ENCODE measurements around the gene CTCFL. TPM values are rescaled to one million over a fixed set of nuclear protein-coding genes. Genes with fewer than 3 reads are reported as not detected.

The CTCFL gene
- total and polyA plus RNA-seq, 2 of the 13 experiments (the other 11 are each of a cell fraction or from before 2014, with no cell fraction given) = 0.04 TPM; not detected in 1

GRCh38 chr20:57563522-57563921 lies 38.6 kb upstream of the CTCFL start (continued):
- TF ChIP-seq ZNF747 (CRISPR knock-in tag; IDR thresholded peaks at IDR 0.05; ENCODE audit: borderline replicate concordance) = no peak
- no peak for TF ChIP-seq ZNF605 (CRISPR knock-in tag; IDR thresholded peaks at IDR 0.05)
- TF ChIP-seq TCF7L2 (IDR thresholded peaks at IDR 0.05; ENCODE audit: low read depth, low read length) = no peak
- TF ChIP-seq CCDC6 (CRISPR knock-in tag; IDR thresholded peaks at IDR 0.05) = no peak
- TF ChIP-seq ZNF446 (CRISPR knock-in tag; IDR thresholded peaks at IDR 0.05) = no peak
- TF ChIP-seq TFDP2 (CRISPR knock-in tag; IDR thresholded peaks at IDR 0.05) = no peak
- no peak for TF ChIP-seq ZNF710 (CRISPR knock-in tag; IDR thresholded peaks at IDR 0.05; ENCODE audit: borderline replicate concordance)

GRCh38 chr20:57562541-57563465 lies 37.9 kb upstream of the CTCFL start:
- DNase-seq (ENCODE audit: low spot score) (no peak), ATAC-seq (no peak), FAIRE-seq (no peak)
- H3K79me2 ChIP-seq (ENCODE audit: insufficient read depth, low read length) = peaks cover 10% of the 10 kb centered on the region
- ChIA-PET CTCF (ENCODE audit: low intra/inter-chr PET ratio, low total read pairs) (no interaction called here), POLR2A (interaction anchor here (2.2 to 5.6 kb wide), 4 partner anchors 11 to 27 kb away, joined by 12 to 96 read pairs (median 35); no protein-coding TSS in a partner anchor)
- no peaks in the 10 kb centered on the region for H3K9me3 ChIP-seq (ENCODE audit: low read length)
- no peaks in the 10 kb centered on the region; the same call in 1 of the 2 replicates for H4K20me1 ChIP-seq (ENCODE audit: insufficient read depth, low read length)
- peak overlapping the region; percentile 77 for H3K4me2 ChIP-seq (ENCODE audit: low read depth, low read length)
- peaks cover 93% of the 10 kb centered on the region for H3K4me1 ChIP-seq (ENCODE audit: insufficient read depth, low read length)
- peaks cover 0 to under 1% of the 10 kb centered on the region in 2 experiments; a peak in 3 of 5 replicates for H3K27me3 ChIP-seq (ENCODE audit: control insufficient read depth in 1 of 2, insufficient read depth in 2 of 2, low read length in 2 of 2)
- intact Hi-C loops (cut with micrococcal nuclease; ENCODE audit: unreplicated experiment) = no loop called here
- peak overlapping the region; percentile 76; the same call in 1 of the 2 replicates for H3K9ac ChIP-seq (ENCODE audit: insufficient read depth, low read depth, low read length)
- H3K4me3 ChIP-seq (replicated peaks in 1 of 3; ENCODE audit: insufficient read depth in 1 of 3, low read depth in 2 of 3, low read length in 3 of 3) = peak overlapping the region in 1 of 3 experiments; percentile 49; a peak in 1 of 6 replicates
- in situ Hi-C loops (cut with HindIII; ENCODE audit: extremely low pct_ligation_motif_present, low pct_unique_long_range_greater_than_20kb) = no loop called here
- no TSS peak for BruUV-seq (replicated peaks)
- no peak overlapping the region for H3K27ac ChIP-seq (ENCODE audit: extremely low read length, insufficient read depth, low read length)
- WGBS (ENCODE audit: low lambda C conversion rate) = 92% methylated on average over 35 of the region's 35 CpGs
- no peak overlapping the region for H2AFZ ChIP-seq (ENCODE audit: low read length)
- peaks cover 0 to 22% of the 10 kb centered on the region in 2 experiments; a peak in 2 of 5 replicates for H3K36me3 ChIP-seq (replicated peaks in 1 of 2; ENCODE audit: control insufficient read depth in 1 of 2, insufficient read depth in 2 of 2, low read length in 2 of 2)
- TF ChIP-seq MED1 (CRISPR knock-in tag; IDR thresholded peaks at IDR 0.05) = no peak
- TF ChIP-seq MTA1 (CRISPR knock-in tag; IDR thresholded peaks at IDR 0.05; ENCODE audit: borderline replicate concordance) = peak; percentile 24; the same call in 1 of the 2 replicates
- no peak for TF ChIP-seq ZNF263 (CRISPR knock-in tag; IDR thresholded peaks at IDR 0.05)
- TF ChIP-seq CHD2 (IDR thresholded peaks at IDR 0.05; ENCODE audit: low read depth, low read length) = no peak
- TF ChIP-seq ZNF24 (IDR thresholded peaks at IDR 0.05) = no peak
- TF ChIP-seq TRAFD1 (CRISPR knock-in tag; IDR thresholded peaks at IDR 0.05; ENCODE audit: borderline replicate concordance) = 0 out of 2 replicates have a peak, but pooled peaks have one; percentile 60
- TF ChIP-seq MAX (IDR thresholded peaks at IDR 0.05) = no peak
- no peak for TF ChIP-seq ZNF275 (CRISPR knock-in tag; IDR thresholded peaks at IDR 0.05; ENCODE audit: borderline replicate concordance)
- 0 out of 2 replicates have a peak, but pooled peaks have one; percentile 42 for TF ChIP-seq ZNF605 (CRISPR knock-in tag; IDR thresholded peaks at IDR 0.05)
